NT2/D1 (cell line): ENCODE measurements around the gene DNAL1.

Experiments used
- SUZ12 ChIP-seq: IDR thresholded peaks from 2 replicates; pipeline ENCODE4 v1.6.1; 2011; ENCODE audit not compliant: insufficient read length, insufficient read depth; ENCODE audit errors: extremely low read depth
- YY1 ChIP-seq: IDR thresholded peaks from 2 replicates; pipeline ENCODE4 v1.6.1; 2011; ENCODE audit not compliant: insufficient read length, insufficient read depth
- ZNF274 ChIP-seq: IDR thresholded peaks from 2 replicates; pipeline ENCODE4 v1.6.1; 2011; ENCODE audit warnings: mild to moderate bottlenecking, low read depth, low read length

GRCh38 chr14:73722581-73722980 is 77.8 kb downstream of the DNAL1 start:
- TF ChIP-seq YY1 (no peak), ZNF274 (no peak), SUZ12 (no peak)
